WERI-Rb-1 (cell line): ENCODE results near the gene HELZ.
"Not testable (repeated sequence)": the region's sequence is repeated elsewhere in the genome, so short reads cannot be mapped to it uniquely, and the experiment has no call there.

ENCODE experiments used
- DNase-seq: peaks from one replicate; pipeline ENCODE4 v3.0.0-alpha.2; 2020
- H3K27ac ChIP-seq: fragments of 250-450 bp; sonication (Bioruptor Pico); 2 replicates; pipeline ENCODE4 v1.5.1; 2020; ENCODE audit warnings: mild to moderate bottlenecking, moderate library complexity
- H3K27me3 ChIP-seq: fragments of 250-450 bp; sonication (Bioruptor Pico); 2 replicates; pipeline ENCODE4 v1.5.1; 2021; ENCODE audit warnings: mild to moderate bottlenecking, low read depth, moderate library complexity; ENCODE audit not compliant: insufficient read depth, severe bottlenecking
- H3K36me3 ChIP-seq: fragments of 250-450 bp; sonication (Bioruptor Pico); 2 replicates; pipeline ENCODE4 v1.5.1; 2020; ENCODE audit warnings: mild to moderate bottlenecking, moderate library complexity
- H3K4me3 ChIP-seq: 2 replicates; pipeline ENCODE4 v1.5.1; 2011; ENCODE audit warnings: low read depth, mild to moderate bottlenecking, control low read depth, low read length
- H3K9me3 ChIP-seq: fragments of 250-450 bp; sonication (Bioruptor Pico); 2 replicates; pipeline ENCODE4 v1.5.1; 2021; ENCODE audit warnings: mild to moderate bottlenecking, moderate library complexity; ENCODE audit not compliant: severe bottlenecking
- CTCF ChIP-seq: IDR thresholded peaks from 2 replicates; pipeline ENCODE4 v1.5.1; 2011; ENCODE audit warnings: low read depth, mild to moderate bottlenecking, control low read depth, inconsistent platforms, low read length

Gene HELZ

GRCh38 chr17:67148352-67148751, 96.6 kb downstream of the HELZ start:
- no peak overlapping the region for H3K4me3 ChIP-seq
- TF ChIP-seq CTCF, result no peak

GRCh38 chr17:67145183-67145805, 99.7 kb downstream of the HELZ start:
- Histone ChIP-seq H3K27ac (no peak overlapping the region), H3K36me3 (peaks cover 63% of the 10 kb centered on the region), H3K4me3 (no peak overlapping the region), H3K27me3 (no peaks in the 10 kb centered on the region), H3K9me3 (peaks cover 3% of the 10 kb centered on the region)
- no peak for DNase-seq
- no peak for TF ChIP-seq CTCF

More at GRCh38 chr17:67148352-67148751, 96.6 kb downstream of the HELZ start:
- Histone ChIP-seq H3K27ac (no peak overlapping the region), H3K27me3 (no peaks in the 10 kb centered on the region), H3K9me3 (no peaks in the 10 kb centered on the region), H3K36me3 (peaks cover 55% of the 10 kb centered on the region)
- no peak for DNase-seq

GRCh38 chr17:67143318-67143717, 101.7 kb downstream of the HELZ start:
- Histone ChIP-seq H3K27ac (no peak overlapping the region), H3K27me3 (no peaks in the 10 kb centered on the region), H3K36me3 (peaks cover 55% of the 10 kb centered on the region), H3K4me3 (no peak overlapping the region), H3K9me3 (peaks cover 3% of the 10 kb centered on the region)
- DNase-seq, result no peak
- TF ChIP-seq CTCF, result no peak

GRCh38 chr17:67142030-67142429, 103.0 kb downstream of the HELZ start:
- not testable (repeated sequence) for H3K27ac ChIP-seq, DNase-seq, H3K27me3 ChIP-seq, H3K4me3 ChIP-seq, H3K9me3 ChIP-seq
- peaks cover 52% of the 10 kb centered on the region for H3K36me3 ChIP-seq

GRCh38 chr17:67139784-67140665, 105.0 kb downstream of the HELZ start:
- no peak overlapping the region for H3K27ac ChIP-seq
- peaks cover 3% of the 10 kb centered on the region for H3K9me3 ChIP-seq
- H3K36me3 ChIP-seq, result peaks cover 54% of the 10 kb centered on the region
- no peak for DNase-seq
- H3K4me3 ChIP-seq, result no peak overlapping the region
- no peaks in the 10 kb centered on the region for H3K27me3 ChIP-seq
- peak; percentile 69 for TF ChIP-seq CTCF

DNA sequence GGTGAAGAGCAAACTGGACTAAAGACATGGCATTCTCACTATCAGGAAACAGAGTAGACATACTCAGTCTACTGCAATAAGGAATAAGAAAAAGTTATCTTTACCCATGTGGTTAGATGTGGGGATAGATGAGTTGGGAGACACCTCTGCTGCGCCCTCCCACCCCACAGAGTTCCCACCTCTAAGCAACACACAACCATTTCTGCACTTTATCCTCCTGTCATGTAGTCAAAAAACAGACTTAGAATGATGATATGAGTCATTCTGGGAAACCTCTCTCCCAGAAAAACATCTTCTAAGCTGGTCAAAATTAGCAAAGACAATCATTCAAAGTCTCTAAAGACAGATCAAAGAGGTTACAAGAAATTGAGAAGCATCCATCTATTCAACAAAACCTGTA, 105.7 kb downstream of the HELZ start:
- H3K9me3 ChIP-seq, result peaks cover 3% of the 10 kb centered on the region
- no peak overlapping the region for H3K27ac ChIP-seq
- peaks cover 54% of the 10 kb centered on the region for H3K36me3 ChIP-seq
- H3K27me3 ChIP-seq, result no peaks in the 10 kb centered on the region
- no peak for TF ChIP-seq CTCF
- no peak for DNase-seq
- H3K4me3 ChIP-seq, result no peak overlapping the region
